Neural cell (in vitro differentiated cells): ENCODE results near the gene GRIK2.

Experiments used
- CTCF ChIP-seq: fragments of 450-650 bp; IDR thresholded peaks from 2 replicates; pipeline ENCODE4 v1.5.1; 2014; ENCODE audit warnings: antibody characterized with exemption, mild to moderate bottlenecking, moderate library complexity; ENCODE audit not compliant: poor library complexity, severe bottlenecking
- EP300 ChIP-seq: fragments of 450-650 bp; conservative IDR thresholded peaks from 2 replicates; pipeline ENCODE4 v1.6.1; 2014; ENCODE audit warnings: antibody characterized with exemption, mild to moderate bottlenecking, moderate library complexity; ENCODE audit not compliant: poor library complexity, severe bottlenecking
- EZH2 ChIP-seq: fragments of 200-600, 300-800 bp; shearing (Covaris generic), sonication (generic); IDR thresholded peaks from 2 replicates; pipeline ENCODE4 v1.6.1; 2014; ENCODE audit warnings: antibody characterized with exemption, low read length, borderline replicate concordance, mild to moderate bottlenecking; ENCODE audit not compliant: insufficient read depth, poor library complexity, severe bottlenecking
- RAD21 ChIP-seq: fragments of 450-650 bp; conservative IDR thresholded peaks from 2 replicates; pipeline ENCODE4 v1.6.1; 2014; ENCODE audit warnings: antibody characterized with exemption, mild to moderate bottlenecking, moderate library complexity
- REST ChIP-seq: IDR thresholded peaks from 2 replicates; pipeline ENCODE4 v1.6.1; 2012; ENCODE audit warnings: borderline replicate concordance
- SMC3 ChIP-seq: fragments of 450-650 bp; conservative IDR thresholded peaks from 2 replicates; pipeline ENCODE4 v1.6.1; 2014; ENCODE audit warnings: antibody characterized with exemption, mild to moderate bottlenecking, moderate library complexity; ENCODE audit not compliant: poor library complexity
- TAF1 ChIP-seq: IDR thresholded peaks from 2 replicates; pipeline ENCODE4 v1.6.1; 2012; ENCODE audit warnings: low read depth

- TF ChIP-seq SMC3, result no peak
- TF ChIP-seq CTCF, result no peak
- TF ChIP-seq EZH2, result no peak
- TF ChIP-seq EP300, result no peak
- TF ChIP-seq REST, result no peak
- TF ChIP-seq TAF1, result no peak
- no peak for TF ChIP-seq RAD21
These were observed 148.4 kb downstream of the GRIK2 start for GRCh38 chr6:101541894-101542293.
